Activated naive CD8-positive, alpha-beta T cell treated with anti-CD3 and anti-CD28 coated beads, Interleukin-2, amount 50 U/mL, for 16 hours (primary cell): Measurements from ENCODE around the gene FSTL4.

Experiments
- DNase-seq: peaks from one replicate; pipeline ENCODE4 v3.0.0-alpha.2; 2020; ENCODE audit warnings: low read depth, low spot score

Gene FSTL4

DNA sequence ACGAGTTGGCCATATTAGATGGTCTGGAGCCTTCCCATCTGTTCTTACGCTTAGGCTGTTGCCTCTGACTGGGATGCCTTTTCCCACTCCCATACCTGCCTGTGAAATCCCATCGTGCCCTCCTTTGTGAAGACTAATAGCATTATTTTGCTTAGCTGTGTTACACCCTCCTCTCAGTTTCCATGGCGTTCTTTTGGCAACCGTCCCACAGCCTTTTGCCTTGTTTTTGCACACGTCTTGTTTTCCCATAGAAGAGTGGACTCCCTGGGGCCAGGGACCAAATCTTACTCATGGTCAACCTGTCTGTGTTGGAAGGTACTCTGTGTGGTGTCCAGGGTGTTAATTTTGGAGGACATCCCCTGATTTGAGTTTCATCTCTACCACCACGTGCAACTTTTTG, 318.4 kb downstream of the FSTL4 start:
- no peak for DNase-seq

GRCh38 chr5:133292300-133292699, 320.0 kb downstream of the FSTL4 start:
- DNase-seq: no peak

GRCh38 chr5:133291524-133291923, 320.8 kb downstream of the FSTL4 start:
- DNase-seq: no peak

GRCh38 chr5:133290669-133291240, 321.6 kb downstream of the FSTL4 start:
- DNase-seq: no peak

DNA sequence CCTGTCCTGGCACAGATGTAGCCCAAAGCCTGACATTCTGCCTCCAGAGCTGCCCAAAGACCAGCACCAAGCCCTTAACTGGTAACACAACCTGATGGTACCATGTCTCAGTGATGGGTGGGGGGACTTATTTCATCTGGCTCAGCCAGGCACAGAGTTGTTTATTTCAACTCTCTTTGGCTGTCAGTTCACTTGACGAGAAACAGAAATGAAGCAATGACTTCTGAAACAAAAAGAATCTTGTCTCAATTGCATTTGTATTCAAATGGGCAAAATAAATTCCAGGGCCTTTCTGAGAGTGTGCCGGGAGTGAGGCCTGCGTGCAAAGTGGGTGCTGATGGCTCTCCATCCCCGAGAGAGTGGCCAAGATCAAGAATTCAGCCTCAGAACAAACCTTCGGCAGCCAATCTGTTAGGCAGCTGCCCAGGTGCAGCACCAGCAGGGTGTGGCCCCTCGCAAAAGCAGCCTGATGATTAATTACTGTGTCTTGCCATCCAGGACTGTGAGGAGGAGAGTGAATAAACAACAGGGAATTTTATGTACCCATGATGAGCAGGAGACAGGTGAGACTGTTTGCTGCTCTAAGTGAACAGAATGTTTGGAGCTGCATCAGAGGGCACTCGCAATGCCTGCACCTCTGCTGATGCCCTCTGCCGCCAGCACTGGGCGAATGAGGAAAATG, 322.5 kb downstream of the FSTL4 start:
- no peak for DNase-seq

- no peak for DNase-seq
These were observed 324.8 kb downstream of the FSTL4 start for GRCh38 chr5:133287500-133287899.

DNA sequence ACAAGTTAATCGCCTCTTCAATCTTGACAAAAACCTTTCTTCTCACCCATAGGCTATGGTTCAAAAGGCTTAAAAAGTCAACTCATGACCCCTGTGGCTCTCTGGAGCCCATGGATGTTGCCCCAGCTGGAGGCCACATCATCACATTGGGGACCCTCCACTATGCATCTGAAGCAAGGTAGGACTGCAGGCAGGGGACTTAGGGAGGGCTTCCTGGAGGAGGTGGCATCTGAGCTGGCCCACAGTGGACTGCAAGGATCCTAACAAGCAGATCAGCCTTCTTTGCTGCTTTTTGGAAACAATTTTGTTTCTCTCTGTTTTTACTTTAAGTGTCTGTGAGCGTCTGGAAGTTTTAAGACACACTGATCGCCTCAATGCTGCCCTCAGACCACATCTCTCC, 325.9 kb downstream of the FSTL4 start:
- DNase-seq: no peak

DNA sequence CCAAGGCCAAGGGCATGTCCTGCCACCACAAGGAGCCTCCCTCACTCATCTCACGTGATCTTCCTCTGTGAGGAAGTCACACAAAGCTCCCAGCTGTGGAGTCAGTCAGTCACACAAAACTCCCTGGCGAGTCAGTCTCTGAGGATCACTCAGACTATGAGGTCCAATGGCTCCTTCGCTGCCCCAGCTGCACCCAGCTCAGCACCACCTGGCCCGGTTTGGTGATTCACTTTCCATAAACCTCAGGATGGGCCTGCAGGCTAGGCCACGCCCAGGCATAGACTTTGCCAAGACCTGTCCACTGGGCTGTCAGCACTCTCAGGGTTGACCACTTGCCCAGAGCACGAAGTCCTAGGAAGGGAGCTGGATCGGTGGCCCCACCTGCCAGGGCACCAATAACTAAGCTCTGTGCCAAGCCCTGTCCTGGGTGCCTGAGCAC, 326.7 kb downstream of the FSTL4 start:
- DNase-seq: no peak

- no peak for DNase-seq
These were observed 328.0 kb downstream of the FSTL4 start for GRCh38 chr5:133284306-133284705.

DNA sequence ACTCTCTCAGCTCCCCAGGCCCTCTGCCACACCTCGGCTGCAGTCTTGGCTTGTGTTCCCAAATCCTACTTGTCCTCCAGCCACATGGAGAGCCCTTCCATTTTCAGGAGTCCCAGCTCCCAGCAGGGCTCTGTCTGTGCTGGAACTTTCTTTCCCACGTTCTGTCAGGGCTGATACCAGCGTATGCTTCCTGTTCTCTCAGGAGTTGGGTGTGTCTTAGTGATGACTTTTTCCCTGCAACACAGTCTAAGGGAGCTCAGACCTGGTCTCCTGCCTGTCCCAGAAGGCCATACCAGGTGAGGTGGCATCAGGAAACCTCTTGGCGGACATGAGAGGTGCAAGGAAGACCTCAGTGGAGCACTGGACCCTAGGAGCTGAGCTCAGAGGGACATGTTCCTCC, 334.0 kb downstream of the FSTL4 start:
- no peak for DNase-seq

DNA sequence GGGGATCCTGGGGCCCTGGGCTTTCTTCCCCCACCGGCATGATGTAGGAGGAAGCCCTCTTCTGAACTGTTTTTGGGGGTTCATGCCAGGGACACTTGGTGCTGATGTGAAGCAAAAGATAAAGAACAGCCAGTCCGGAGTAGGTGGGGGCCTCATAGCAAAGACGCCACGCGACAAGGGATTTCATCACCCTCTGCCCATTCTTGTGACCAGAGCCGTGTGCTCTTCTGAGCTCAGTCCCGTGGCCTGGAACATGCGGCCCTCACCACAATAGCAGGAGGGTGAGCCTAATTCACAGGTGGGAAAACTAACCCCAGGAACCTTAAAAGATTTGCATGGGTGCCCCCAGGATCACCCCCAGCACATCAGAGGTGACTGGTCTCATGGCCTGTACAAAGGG, 334.6 kb downstream of the FSTL4 start:
- no peak for DNase-seq

- no peak for DNase-seq
These were observed 336.2 kb downstream of the FSTL4 start for GRCh38 chr5:133276171-133276570.

DNA sequence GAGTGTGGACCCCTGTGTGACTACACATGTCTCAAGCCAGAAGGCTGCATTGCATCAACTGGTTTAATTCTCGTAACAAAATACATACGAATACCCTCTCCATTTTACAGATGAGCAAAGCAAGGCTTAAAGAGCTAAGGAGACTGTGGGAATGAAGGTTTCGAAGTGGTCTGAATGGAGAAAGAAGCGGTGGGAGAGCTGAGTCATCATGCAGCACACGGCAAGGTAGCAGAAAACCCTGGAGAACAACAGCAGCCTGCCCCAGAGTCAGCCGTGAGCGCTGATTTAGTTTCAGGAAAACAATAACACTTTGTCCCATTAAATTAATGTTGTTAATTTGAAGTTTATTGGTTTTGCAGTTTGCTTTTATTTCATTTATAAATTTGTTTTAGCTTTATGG, 336.7 kb downstream of the FSTL4 start:
- DNase-seq: no peak

DNA sequence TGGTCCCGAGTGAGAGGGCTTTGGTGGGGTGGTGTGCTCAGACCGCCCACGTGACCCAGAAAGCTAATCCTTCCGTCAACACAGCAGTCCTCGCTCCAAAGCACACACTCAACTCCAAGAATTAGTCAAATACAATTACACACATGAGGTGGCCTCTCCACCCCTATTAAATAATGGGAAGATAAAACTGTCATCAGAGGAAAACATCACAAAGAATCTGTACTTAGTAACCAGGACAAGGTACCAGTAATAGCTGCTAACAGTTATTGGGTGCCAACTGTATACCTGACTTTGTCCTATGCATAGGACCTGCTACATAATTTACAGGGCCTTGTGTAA, 337.8 kb downstream of the FSTL4 start:
- no peak for DNase-seq

GRCh38 chr5:133273661-133274596, 338.4 kb downstream of the FSTL4 start:
- no peak for DNase-seq

GRCh38 chr5:133272345-133272744, 340.0 kb downstream of the FSTL4 start:
- no peak for DNase-seq

GRCh38 chr5:133271606-133272005, 340.7 kb downstream of the FSTL4 start:
- no peak for DNase-seq

DNA sequence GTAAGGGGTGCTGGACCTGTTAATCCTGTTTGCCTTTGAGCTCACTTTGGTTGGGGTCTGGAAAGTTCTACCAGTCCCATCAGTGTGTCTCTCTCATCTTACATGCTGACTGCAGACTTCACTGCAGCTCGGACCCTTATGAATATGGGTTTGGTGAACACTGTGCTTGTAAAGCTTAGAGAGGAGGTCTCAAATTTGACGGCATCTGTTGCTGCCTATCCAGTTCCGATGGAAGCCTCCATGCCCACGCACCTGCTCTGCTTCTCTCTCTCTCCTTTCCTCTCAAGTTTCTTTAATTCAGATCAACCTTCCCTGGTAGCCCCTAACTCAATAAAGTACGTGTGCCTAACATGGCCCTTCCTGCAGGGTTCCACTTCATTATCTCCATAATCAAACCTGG, 342.6 kb downstream of the FSTL4 start:
- no peak for DNase-seq

- DNase-seq: no peak
These were observed 344.7 kb downstream of the FSTL4 start for GRCh38 chr5:133267601-133268000.

DNA sequence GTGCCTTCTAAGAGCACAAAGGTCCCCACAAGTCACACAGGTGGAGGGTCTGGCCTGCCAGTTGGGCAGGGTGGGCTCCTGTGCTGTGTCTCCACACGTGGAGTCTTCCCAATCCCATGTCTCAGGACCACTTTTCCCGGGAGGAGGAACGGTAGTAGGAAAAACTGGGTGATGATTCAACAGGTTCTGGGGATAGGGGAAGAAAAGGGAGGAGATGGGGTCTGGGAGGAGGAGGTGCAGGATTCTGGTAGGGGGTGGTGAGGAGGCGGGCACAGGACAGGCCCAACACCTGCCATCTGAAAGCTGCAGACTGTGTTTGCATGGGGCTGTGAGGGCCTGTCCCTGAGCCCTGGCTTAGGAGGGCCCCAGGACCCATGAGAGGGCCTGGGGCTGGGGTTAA, 345.4 kb downstream of the FSTL4 start:
- no peak for DNase-seq

- no peak for DNase-seq
These were observed 345.8 kb downstream of the FSTL4 start for GRCh38 chr5:133266527-133266878.

GRCh38 chr5:133265720-133266526, 346.4 kb downstream of the FSTL4 start:
- no peak for DNase-seq
